Heart left ventricle (tissue), 13 donors: ENCODE measurements around the gene DUSP19.

Experiments
- POLR2A ChIP-seq, 2 donors: fragments of 450-650 bp; IDR thresholded peaks; one replicate each; pipeline ENCODE4 v1.6.1; 2017; ENCODE audit warnings: antibody characterized with exemption in 2 of 2, mild to moderate bottlenecking in 2 of 2, moderate library complexity in 2 of 2
- TF ChIP-seq, protein P1 (sequence below), 12 donors: fragments of 200-600 bp; sonication (generic) in 4 of 12; IDR thresholded peaks; one replicate each; pipeline versions ENCODE4 v1.5.0 to v1.8.0; 2018 to 2022; ENCODE audit warnings: antibody characterized with exemption in 12 of 12, mild to moderate bottlenecking in 5 of 12
- donor health status: ischemic (EF 13 %, LVEDD 7.1; RV severe dilation, severe dysfunction).
- donor health status: DM: no; HTN: yes; CAD: no.
- donor health status: DM: no; HTN: no; CAD: no.
- donor health status: ischemic (EF 25% LVEDD 6.9; RV normal size, moderate dysfunction).
- donor health status: ischemic (EF 25% LVEDD 5.7; RV mildly dilated, moderate dysfunction).
- donor health status: ischemic (EF 35%, LVEDD 5.7; RV mildly dilated, moderate dysfunction).
- donor health status: nonischemic (EF 11% LVEDD 7.7; RV severe dilation, severe dysfunction).
- donor health status: DM: yes; HTN: yes; CAD: no.
- donor health status: PGD.
- donor health status: ischemic (EF 29% LVEDD 5.4; RV normal size, mild dysfunction).
- donor health status: nonischemic (EF 23%, LVEDD 6.1; RV moderate dilation, normal function).

DNA sequence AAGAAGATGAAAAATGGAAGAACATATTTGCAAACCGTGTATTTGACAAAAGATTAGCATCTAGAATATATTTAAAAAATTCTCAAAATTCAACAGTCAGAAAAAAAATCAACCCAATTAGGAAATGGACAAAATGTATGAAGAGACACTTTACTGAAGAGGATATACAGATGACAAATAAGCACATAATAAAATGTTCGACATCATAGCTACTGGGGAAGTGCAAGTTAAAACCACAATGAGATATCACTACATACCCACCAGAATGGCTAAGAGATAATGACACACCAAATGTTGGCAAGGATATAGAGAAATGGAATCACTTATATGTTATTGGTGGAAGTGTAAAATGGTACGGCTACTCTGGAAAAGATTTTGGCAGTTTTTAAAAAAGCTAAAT, 34.0 kb downstream of the DUSP19 start:
- TF ChIP-seq, protein P1, sequence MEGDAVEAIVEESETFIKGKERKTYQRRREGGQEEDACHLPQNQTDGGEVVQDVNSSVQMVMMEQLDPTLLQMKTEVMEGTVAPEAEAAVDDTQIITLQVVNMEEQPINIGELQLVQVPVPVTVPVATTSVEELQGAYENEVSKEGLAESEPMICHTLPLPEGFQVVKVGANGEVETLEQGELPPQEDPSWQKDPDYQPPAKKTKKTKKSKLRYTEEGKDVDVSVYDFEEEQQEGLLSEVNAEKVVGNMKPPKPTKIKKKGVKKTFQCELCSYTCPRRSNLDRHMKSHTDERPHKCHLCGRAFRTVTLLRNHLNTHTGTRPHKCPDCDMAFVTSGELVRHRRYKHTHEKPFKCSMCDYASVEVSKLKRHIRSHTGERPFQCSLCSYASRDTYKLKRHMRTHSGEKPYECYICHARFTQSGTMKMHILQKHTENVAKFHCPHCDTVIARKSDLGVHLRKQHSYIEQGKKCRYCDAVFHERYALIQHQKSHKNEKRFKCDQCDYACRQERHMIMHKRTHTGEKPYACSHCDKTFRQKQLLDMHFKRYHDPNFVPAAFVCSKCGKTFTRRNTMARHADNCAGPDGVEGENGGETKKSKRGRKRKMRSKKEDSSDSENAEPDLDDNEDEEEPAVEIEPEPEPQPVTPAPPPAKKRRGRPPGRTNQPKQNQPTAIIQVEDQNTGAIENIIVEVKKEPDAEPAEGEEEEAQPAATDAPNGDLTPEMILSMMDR (IDR thresholded peaks at IDR 0.05), result no peak
- TF ChIP-seq POLR2A (IDR thresholded peaks at IDR 0.05), result no peak
